Measurements from ENCODE around the gene TMEM184C.

The TMEM184C gene

DNA sequence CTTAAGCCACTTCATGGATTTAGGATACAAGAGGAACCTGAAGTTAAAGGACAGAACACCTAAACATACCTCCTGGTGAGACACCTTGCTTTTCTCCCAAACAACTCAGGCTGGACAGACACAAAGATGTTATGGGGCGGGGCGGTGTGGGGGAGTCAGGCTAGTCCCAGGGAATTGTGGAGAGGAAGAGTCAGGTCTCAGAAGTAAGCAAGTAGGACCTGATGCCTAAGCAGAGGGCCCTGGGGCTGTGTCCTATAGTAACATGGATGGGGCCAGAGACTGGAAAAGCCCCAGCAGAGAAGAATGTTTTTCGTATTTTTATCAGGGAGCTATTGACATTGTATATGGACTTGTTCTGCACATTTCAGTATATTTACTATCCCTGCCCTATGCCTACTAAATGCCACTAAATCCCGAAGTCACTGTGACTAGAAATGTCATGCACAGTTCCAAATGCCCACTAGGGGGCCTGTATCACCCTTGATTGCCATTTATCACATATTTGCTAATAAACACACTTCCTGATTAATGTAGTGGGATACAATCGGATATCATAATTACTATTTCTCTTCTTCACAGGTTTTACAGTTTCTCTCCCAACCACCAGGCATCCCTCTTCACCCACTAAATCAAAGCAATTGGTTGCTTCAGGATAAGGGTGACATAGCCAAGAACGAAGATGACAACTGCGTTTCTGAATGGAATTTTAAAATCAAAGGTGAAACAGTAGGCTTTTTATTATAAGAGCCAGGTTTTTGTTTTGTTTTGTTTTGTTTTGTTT lies 90.9 kb downstream of the TMEM184C start:
- in situ Hi-C loops (cut with HindIII; ENCODE audit: low pct_ligation_motif_present, low sequenced_read_pairs), result loop anchor here (25.0 kb wide), 1 partner anchor 154 kb away; no protein-coding TSS in a partner anchor
- peak; percentile 49 for DNase-seq
- Histone ChIP-seq H3K36me3 (replicated peaks) (no peaks in the 10 kb centered on the region), H3K27ac (no peak overlapping the region), H3K27me3 (replicated peaks) (no peaks in the 10 kb centered on the region), H3K4me3 (ENCODE audit: low read depth, low read length) (no peak overlapping the region)
- TF ChIP-seq, protein P1, sequence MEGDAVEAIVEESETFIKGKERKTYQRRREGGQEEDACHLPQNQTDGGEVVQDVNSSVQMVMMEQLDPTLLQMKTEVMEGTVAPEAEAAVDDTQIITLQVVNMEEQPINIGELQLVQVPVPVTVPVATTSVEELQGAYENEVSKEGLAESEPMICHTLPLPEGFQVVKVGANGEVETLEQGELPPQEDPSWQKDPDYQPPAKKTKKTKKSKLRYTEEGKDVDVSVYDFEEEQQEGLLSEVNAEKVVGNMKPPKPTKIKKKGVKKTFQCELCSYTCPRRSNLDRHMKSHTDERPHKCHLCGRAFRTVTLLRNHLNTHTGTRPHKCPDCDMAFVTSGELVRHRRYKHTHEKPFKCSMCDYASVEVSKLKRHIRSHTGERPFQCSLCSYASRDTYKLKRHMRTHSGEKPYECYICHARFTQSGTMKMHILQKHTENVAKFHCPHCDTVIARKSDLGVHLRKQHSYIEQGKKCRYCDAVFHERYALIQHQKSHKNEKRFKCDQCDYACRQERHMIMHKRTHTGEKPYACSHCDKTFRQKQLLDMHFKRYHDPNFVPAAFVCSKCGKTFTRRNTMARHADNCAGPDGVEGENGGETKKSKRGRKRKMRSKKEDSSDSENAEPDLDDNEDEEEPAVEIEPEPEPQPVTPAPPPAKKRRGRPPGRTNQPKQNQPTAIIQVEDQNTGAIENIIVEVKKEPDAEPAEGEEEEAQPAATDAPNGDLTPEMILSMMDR (IDR thresholded peaks at IDR 0.05; ENCODE audit: low read depth, low read length, missing control alignments), result peak; percentile 84

GRCh38 chr4:147709999-147710398 lies 92.8 kb downstream of the TMEM184C start:
- no peak overlapping the region for H3K4me3 ChIP-seq (ENCODE audit: low read depth, low read length)
- H3K27me3 ChIP-seq (replicated peaks), result no peaks in the 10 kb centered on the region
- in situ Hi-C loops (cut with HindIII; ENCODE audit: low pct_ligation_motif_present, low sequenced_read_pairs), result loop anchor here (25.0 kb wide), 1 partner anchor 152 kb away; no protein-coding TSS in a partner anchor
- no peaks in the 10 kb centered on the region for H3K36me3 ChIP-seq (replicated peaks)
- TF ChIP-seq, protein P1 (IDR thresholded peaks at IDR 0.05; ENCODE audit: low read depth, low read length, missing control alignments), result no peak
- no peak overlapping the region for H3K27ac ChIP-seq
- DNase-seq, result peak; percentile 56

- in situ Hi-C loops (cut with HindIII; ENCODE audit: low pct_ligation_motif_present, low sequenced_read_pairs), result loop anchor here (25.0 kb wide), 1 partner anchor 148 kb away; no protein-coding TSS in a partner anchor
- no peak overlapping the region for H3K27ac ChIP-seq
- TF ChIP-seq, protein P1 (IDR thresholded peaks at IDR 0.05; ENCODE audit: low read depth, low read length, missing control alignments), result no peak
- H3K36me3 ChIP-seq (replicated peaks), result no peaks in the 10 kb centered on the region
- no peak overlapping the region for H3K4me3 ChIP-seq (ENCODE audit: low read depth, low read length)
- peak; percentile 85 for DNase-seq
- no peaks in the 10 kb centered on the region for H3K27me3 ChIP-seq (replicated peaks)
Measured at GRCh38 chr4:147714575-147715401, 97.6 kb downstream of the TMEM184C start.

DNA sequence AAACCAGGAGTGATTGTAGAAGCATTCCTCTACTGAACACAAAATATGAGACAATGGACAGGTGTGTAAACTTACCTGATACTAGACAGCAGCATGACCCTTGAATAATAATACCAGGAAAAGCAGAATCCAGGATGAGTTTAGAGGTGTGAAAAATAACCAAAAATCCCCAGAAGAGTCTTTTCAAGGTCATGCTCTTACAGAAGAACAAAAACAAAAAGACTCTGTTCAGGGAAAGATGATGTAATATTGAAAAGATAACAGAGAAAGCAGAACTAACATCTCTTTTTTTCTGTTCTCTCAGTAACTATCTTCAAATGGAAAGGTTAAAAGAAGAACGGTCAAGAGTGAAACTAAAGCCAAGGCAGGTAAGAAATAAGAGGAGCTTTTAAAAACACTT lies 100.7 kb downstream of the TMEM184C start:
- in situ Hi-C loops (cut with HindIII; ENCODE audit: low pct_ligation_motif_present, low sequenced_read_pairs), result loop anchor here (25.0 kb wide), 1 partner anchor 144 kb away; no protein-coding TSS in a partner anchor
- TF ChIP-seq, protein P1 (IDR thresholded peaks at IDR 0.05; ENCODE audit: low read depth, low read length, missing control alignments), result no peak
- H3K4me3 ChIP-seq (ENCODE audit: low read depth, low read length), result no peak overlapping the region
- no peaks in the 10 kb centered on the region for H3K36me3 ChIP-seq (replicated peaks)
- no peak for DNase-seq
- H3K27ac ChIP-seq, result no peak overlapping the region
- H3K27me3 ChIP-seq (replicated peaks), result no peaks in the 10 kb centered on the region
